Left lung (tissue), 14 donors: ENCODE measurements around the gene CLEC1A. TPM values are rescaled to one million over a fixed set of nuclear protein-coding genes. Genes with fewer than 3 reads are reported as not detected.

ENCODE experiments used
- ATAC-seq: fragments of 200-7000 bp; cut with Tn5 transposase; one replicate; pipeline ENCODE4 v1.9.1; 2020; ENCODE audit warnings: moderate library complexity
- DNase-seq, 4 donors: peaks; one replicate each; pipeline ENCODE4 v3.0.0-alpha.2; 2013 to 2020
- H3K27ac ChIP-seq, 2 donors: fragments of 200-600 bp; sonication (generic) in 1 of 2; one replicate each; pipeline versions ENCODE4 v1.5.0 to v1.8.0; 2020 to 2021
- H3K27me3 ChIP-seq, 2 donors: fragments of 200-600 bp; sonication (generic) in 1 of 2; one replicate each; pipeline versions ENCODE4 v1.5.0 to v1.8.0; 2020 to 2021
- H3K36me3 ChIP-seq, 2 donors: fragments of 200-600 bp; sonication (generic) in 1 of 2; one replicate each; pipeline versions ENCODE4 v1.5.0 to v1.8.0; 2020 to 2021
- H3K4me1 ChIP-seq, 2 donors: fragments of 200-600 bp; one replicate each; pipeline ENCODE4 v1.8.0; 2021
- H3K4me3 ChIP-seq, 2 donors: fragments of 200-600 bp; sonication (generic) in 1 of 2; one replicate each; pipeline versions ENCODE4 v1.5.0 to v1.8.0; 2020 to 2021; ENCODE audit warnings: mild to moderate bottlenecking in 1 of 2
- H3K9me3 ChIP-seq, 2 donors: fragments of 200-600 bp; sonication (generic) in 1 of 2; one replicate each; pipeline versions ENCODE4 v1.5.0 to v1.8.0; 2020 to 2021
- intact Hi-C, 2 donors: fragments of 100-400 bp; cut with DNase I; formaldehyde crosslinking; loops; one replicate each; pipeline versions ENCODE4 v1.11.2 to v1.14.2; 2022
- long read RNA-seq, 12 donors: library from polyadenylated mRNA in 2 of 12; unstranded in 2 of 12; transcript quantifications; one replicate each; pipeline ENCODE4 v2.0.0 and lab custom pipeline, GENCODE V29; 2019 to 2026
- polyA plus RNA-seq, 6 donors: library from polyadenylated mRNA; unstranded; fragments of 120-200 nt; gene quantifications; one replicate each; pipeline ENCODE4 v1.2.1, GENCODE V29; 2013; ENCODE audit not compliant: insufficient read length in 6 of 6
- total RNA-seq, 2 donors: library from RNA; stranded (reverse); fragmentation: NEBNext Ultra II Directional; extraction: Animal tissue kit (Norgen Biotek cat#: 25700); gene quantifications; one replicate each; pipeline ENCODE4 v1.2.1, GENCODE V29; 2021
- TF ChIP-seq, protein P1 (sequence below), 2 donors: fragments of 200-600 bp; sonication (generic) in 1 of 2; IDR thresholded peaks; one replicate each; pipeline versions ENCODE4 v1.5.0 to v1.8.0; 2021; ENCODE audit warnings: antibody characterized with exemption in 2 of 2
- donor health status: DM: no; HTN: yes; CAD: no.
- donor health status: DM: no; HTN: no; CAD: no.

The CLEC1A gene, protein sequence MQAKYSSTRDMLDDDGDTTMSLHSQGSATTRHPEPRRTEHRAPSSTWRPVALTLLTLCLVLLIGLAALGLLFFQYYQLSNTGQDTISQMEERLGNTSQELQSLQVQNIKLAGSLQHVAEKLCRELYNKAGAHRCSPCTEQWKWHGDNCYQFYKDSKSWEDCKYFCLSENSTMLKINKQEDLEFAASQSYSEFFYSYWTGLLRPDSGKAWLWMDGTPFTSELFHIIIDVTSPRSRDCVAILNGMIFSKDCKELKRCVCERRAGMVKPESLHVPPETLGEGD
- total RNA-seq (10 to 100 TPM in 1 of 2 donors, 1 to 10 TPM in 1; 8.9 to 11.0 TPM), polyA plus RNA-seq (10 to 100 TPM; 19.9 to 23.0 (median 20.4) TPM)
- long read RNA-seq, donor 1, partial matches to known transcripts = 0 of 5 reads
- long read RNA-seq, donor 1, other reads (novel, unspliced or antisense) = 0 of 5 reads
- long read RNA-seq, donor 2, partial matches to known transcripts = 0 of 1 reads
- long read RNA-seq, donor 2, other reads (novel, unspliced or antisense) = 0 of 1 reads
- long read RNA-seq, donor 3, transcript CLEC1A-201 (6 exons, 2,685 nt) = major isoform, 5 of 5 reads
- long read RNA-seq, donor 3, partial matches to known transcripts = 0 of 5 reads
- long read RNA-seq, donor 3, other reads (novel, unspliced or antisense) = 0 of 5 reads
- long read RNA-seq, donor 4, partial matches to known transcripts = 0 of 2 reads
- long read RNA-seq, donor 4, other reads (novel, unspliced or antisense) = 0 of 2 reads
- long read RNA-seq, donor 5, partial matches to known transcripts = 0 of 1 reads
- long read RNA-seq, donor 5, other reads (novel, unspliced or antisense) = 0 of 1 reads
- long read RNA-seq, donor 6, transcript CLEC1A-201 (6 exons, 2,685 nt) = major isoform, 5 of 5 reads
- long read RNA-seq, donor 6, partial matches to known transcripts = 0 of 5 reads
- long read RNA-seq, donor 6, other reads (novel, unspliced or antisense) = 0 of 5 reads
- long read RNA-seq, donor 7, partial matches to known transcripts = 0 of 1 reads
- long read RNA-seq, donor 7, other reads (novel, unspliced or antisense) = 0 of 1 reads
- long read RNA-seq, donor 8 = 0 reads
- long read RNA-seq, donor 9 = 0 reads
- long read RNA-seq, donor 10, partial matches to known transcripts = 0 of 3 reads
- long read RNA-seq, donor 10, other reads (novel, unspliced or antisense) = 1 of 3 reads
- long read RNA-seq, donor 11 = 0 reads
- long read RNA-seq, donor 12, partial matches to known transcripts = 0 of 3 reads
- long read RNA-seq, donor 12, other reads (novel, unspliced or antisense) = 0 of 3 reads

DNA sequence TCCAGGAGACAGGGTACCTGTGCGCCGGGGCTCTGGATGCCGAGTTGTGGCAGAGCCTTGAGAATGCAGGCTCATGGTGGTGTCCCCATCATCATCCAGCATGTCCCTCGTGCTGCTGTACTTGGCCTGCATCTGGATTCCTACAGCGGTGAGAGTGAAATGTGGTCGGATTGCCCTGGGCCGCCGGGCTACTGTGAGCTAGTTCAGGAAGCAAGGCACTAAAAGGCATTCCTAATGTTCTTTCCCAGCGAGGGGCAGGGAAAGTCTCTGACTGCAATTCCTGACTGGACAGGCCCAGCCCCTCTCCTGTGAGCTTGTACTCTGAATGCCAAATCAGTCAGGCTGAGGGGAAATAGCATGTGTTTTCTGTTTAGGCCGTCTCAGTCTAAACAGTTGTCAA lies at the start of gene CLEC1A:
TSS of gene CLEC1A (minus strand) at position 195 of the 400 bp plus-strand sequence. CDS start at position 132, 63 bp downstream.
- ATAC-seq = peak; percentile 47
- no peaks in the 10 kb centered on the region for H3K9me3 ChIP-seq
- peak in 3 of 4 donors; percentile 8 to 57 (median 40) for DNase-seq
- TF ChIP-seq, protein P1, sequence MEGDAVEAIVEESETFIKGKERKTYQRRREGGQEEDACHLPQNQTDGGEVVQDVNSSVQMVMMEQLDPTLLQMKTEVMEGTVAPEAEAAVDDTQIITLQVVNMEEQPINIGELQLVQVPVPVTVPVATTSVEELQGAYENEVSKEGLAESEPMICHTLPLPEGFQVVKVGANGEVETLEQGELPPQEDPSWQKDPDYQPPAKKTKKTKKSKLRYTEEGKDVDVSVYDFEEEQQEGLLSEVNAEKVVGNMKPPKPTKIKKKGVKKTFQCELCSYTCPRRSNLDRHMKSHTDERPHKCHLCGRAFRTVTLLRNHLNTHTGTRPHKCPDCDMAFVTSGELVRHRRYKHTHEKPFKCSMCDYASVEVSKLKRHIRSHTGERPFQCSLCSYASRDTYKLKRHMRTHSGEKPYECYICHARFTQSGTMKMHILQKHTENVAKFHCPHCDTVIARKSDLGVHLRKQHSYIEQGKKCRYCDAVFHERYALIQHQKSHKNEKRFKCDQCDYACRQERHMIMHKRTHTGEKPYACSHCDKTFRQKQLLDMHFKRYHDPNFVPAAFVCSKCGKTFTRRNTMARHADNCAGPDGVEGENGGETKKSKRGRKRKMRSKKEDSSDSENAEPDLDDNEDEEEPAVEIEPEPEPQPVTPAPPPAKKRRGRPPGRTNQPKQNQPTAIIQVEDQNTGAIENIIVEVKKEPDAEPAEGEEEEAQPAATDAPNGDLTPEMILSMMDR (IDR thresholded peaks at IDR 0.05) = no peak
- H3K27ac ChIP-seq = peak within 1 kb of the TSS; percentile 37 to 38
- peaks cover 6 to 43% of the 10 kb centered on the region in 2 donors for H3K4me1 ChIP-seq
- no peaks in the 10 kb centered on the region for H3K27me3 ChIP-seq
- no peaks in the 10 kb centered on the region for H3K36me3 ChIP-seq
- intact Hi-C loops = no loop called here
- H3K4me3 ChIP-seq = peak within 1 kb of the TSS in 1 of 2 donors; percentile 18

DNA sequence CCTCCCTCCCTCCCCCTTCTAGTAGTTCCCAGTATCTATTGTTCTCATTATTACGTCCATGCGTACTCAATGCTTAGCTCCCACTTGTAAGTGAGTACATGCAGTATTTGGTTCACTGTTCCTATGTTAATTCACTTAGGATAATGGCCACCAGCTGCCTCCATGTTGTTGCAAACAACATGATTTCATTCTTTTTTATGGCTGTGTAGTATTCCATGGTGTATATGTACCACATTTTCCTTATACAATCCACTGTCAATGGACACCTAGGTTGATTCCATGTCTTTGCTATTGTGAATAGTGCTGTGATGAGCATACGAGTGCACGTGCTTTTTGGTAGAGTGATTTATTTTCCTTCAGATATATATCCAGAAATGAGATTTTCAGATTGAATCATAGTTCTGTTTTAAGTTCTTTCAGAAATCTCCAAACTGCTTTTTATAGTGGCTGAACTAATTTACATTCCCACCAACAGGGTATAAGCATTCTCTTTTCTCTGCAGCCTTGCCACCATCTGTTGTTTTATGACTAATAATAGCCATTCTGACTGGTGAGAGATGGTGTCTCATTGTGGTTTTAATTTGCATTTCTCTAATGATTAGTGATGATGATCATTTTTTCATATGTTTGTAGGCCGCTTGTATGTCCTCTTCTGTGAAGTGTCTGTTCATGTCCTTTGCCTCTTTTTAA lies 49.1 kb upstream of the CLEC1A start:
- intact Hi-C loops = no loop called here
- H3K27ac ChIP-seq = no peak overlapping the region
- H3K4me3 ChIP-seq = no peak overlapping the region
- ATAC-seq = no peak
- TF ChIP-seq, protein P1 (IDR thresholded peaks at IDR 0.05) = no peak
- H3K4me1 ChIP-seq = peaks cover 0 to 4% of the 10 kb centered on the region in 2 donors
- no peaks in the 10 kb centered on the region for H3K36me3 ChIP-seq
- DNase-seq = no peak
- no peaks in the 10 kb centered on the region for H3K27me3 ChIP-seq
- H3K9me3 ChIP-seq = no peaks in the 10 kb centered on the region

DNA sequence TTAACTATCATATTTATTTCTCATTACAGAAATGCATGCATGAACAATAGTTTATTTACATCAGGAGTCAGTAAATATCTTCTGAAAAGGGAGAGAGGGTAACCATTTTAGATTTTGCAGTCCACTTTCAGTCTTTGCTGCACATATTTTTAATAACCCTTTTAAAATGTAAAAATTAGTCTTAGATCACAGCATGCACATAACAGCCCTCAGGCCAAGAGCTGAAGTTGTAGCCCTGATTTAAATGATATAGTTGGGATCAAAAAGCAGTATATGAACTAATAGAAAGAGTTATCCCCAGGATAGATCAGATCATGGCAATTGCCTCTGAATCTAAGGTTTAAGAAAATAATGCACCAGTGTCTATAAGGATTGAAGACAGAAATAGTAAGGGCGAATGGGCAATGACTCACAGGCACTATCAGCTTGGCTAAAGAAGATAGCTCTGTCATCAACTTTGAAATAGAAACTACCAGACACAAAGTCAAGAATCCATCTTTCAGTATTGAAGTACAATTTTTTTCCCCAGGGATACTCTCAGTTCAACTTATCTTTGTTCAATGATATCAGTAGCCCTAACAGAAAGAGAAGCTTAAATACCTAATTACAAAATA lies 44.3 kb upstream of the CLEC1A start:
- Histone ChIP-seq H3K27ac (no peak overlapping the region), H3K4me1 (peaks cover 0 to 12% of the 10 kb centered on the region in 2 donors), H3K27me3 (no peaks in the 10 kb centered on the region), H3K36me3 (no peaks in the 10 kb centered on the region), H3K4me3 (no peak overlapping the region), H3K9me3 (no peaks in the 10 kb centered on the region)
- TF ChIP-seq, protein P1 (IDR thresholded peaks at IDR 0.05) = no peak
- intact Hi-C loops = no loop called here
- DNase-seq = no peak
- ATAC-seq = no peak

DNA sequence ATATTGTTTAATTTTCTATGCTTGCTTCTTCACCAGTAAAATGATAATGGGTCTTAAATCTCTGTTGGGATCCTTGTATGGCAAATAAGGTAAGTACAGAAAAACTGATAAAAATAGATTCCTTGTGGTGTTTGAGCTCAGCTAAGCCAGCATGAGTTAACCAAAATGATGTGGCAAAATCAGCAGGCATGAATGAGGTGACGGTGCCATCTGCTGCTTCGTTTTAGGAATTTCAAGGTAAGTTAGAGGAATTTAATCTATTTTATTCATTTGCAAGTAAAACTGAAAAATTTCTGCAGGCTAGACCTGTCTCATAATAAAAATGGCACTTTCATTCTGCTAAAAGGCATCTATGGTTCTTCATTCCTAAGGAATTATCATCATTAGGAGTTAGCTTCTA lies 41.2 kb upstream of the CLEC1A start:
- DNase-seq (peak in 2 of 4 donors; percentile 24 to 54), ATAC-seq (peak; percentile 81)
- peaks cover 0 to 12% of the 10 kb centered on the region in 2 donors for H3K4me1 ChIP-seq
- H3K27ac ChIP-seq = no peak overlapping the region
- no peaks in the 10 kb centered on the region for H3K27me3 ChIP-seq
- H3K9me3 ChIP-seq = no peaks in the 10 kb centered on the region
- H3K36me3 ChIP-seq = no peaks in the 10 kb centered on the region
- TF ChIP-seq, protein P1 (IDR thresholded peaks at IDR 0.05) = peak; percentile 48 to 50
- H3K4me3 ChIP-seq = no peak overlapping the region
- intact Hi-C loops = no loop called here
